Spleen (tissue), 7 donors: ENCODE measurements around the gene SLC25A48.

ENCODE experiments used
- POLR2A ChIP-seq, 3 donors: fragments of 450-650 bp; IDR thresholded peaks; one replicate each; pipeline ENCODE4 v1.5.1; 2017; ENCODE audit warnings: antibody characterized with exemption in 3 of 3, mild to moderate bottlenecking in 1 of 3
- TF ChIP-seq, protein P1 (sequence below), 11 experiments: fragments of 200-600 bp in 7 of 11; fragments of 450-650 bp in 4 of 11; sonication (generic) in 4 of 11; IDR thresholded peaks in 8 of 11; conservative IDR thresholded peaks in 3 of 11; 1 replicate in 7 of 11; 2 replicates in 4 of 11; pipeline versions ENCODE4 v1.4.0 to v1.8.0; 2016 to 2021; ENCODE audit warnings: antibody characterized with exemption in 11 of 11, inconsistent platforms in 4 of 11, mild to moderate bottlenecking in 1 of 11
- donor health status: DM: no; HTN: no; CAD: no; lungs with moderate emphysema.
- donor health status: DM: no; HTN: no; CAD: no.
- donor health status: DM: no; HTN: no; CAD: no.

DNA sequence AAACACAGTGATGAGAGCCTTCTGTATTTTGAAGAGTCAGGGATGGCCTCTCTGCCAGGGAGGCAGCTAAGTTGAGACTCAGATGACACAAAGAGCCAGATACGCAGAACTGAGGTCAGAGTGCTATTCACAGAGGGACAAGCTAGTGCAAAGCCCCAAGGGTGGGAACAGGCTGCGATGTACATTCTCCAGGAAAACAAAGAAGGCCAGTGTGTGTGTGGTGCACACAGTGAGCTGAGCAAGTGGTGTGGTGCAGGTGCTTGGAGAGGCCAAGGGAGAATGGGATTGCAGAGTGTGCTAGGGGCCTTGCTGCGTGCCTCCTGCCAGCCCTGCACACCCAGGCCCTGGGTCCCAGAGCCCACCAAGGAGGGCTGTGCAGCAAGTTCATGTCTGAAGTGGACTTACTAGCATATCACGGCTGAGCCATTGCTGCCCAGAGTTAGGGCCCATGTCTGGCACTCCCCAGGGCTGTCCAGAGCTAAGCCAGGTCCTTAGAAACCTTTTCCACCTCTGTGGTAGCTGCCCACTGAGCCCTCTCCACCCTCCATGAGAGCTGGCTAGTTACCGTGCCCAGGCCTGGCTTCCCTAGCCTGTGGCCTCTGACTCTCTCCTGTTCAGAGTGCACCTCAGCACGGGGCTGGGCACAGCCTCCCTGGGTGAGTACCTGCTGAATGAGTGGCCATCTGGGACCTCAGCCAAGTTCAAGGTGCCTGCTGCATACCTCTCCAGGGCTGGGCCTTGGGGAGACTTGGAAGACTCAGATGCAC lies 9.3 kb downstream of the SLC25A48 start:
- TF ChIP-seq, protein P1, sequence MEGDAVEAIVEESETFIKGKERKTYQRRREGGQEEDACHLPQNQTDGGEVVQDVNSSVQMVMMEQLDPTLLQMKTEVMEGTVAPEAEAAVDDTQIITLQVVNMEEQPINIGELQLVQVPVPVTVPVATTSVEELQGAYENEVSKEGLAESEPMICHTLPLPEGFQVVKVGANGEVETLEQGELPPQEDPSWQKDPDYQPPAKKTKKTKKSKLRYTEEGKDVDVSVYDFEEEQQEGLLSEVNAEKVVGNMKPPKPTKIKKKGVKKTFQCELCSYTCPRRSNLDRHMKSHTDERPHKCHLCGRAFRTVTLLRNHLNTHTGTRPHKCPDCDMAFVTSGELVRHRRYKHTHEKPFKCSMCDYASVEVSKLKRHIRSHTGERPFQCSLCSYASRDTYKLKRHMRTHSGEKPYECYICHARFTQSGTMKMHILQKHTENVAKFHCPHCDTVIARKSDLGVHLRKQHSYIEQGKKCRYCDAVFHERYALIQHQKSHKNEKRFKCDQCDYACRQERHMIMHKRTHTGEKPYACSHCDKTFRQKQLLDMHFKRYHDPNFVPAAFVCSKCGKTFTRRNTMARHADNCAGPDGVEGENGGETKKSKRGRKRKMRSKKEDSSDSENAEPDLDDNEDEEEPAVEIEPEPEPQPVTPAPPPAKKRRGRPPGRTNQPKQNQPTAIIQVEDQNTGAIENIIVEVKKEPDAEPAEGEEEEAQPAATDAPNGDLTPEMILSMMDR (IDR thresholded peaks at IDR 0.05 in 8 of 11, conservative IDR thresholded peaks at IDR 0.05 in 3 of 11), result no peak
- TF ChIP-seq POLR2A (IDR thresholded peaks at IDR 0.05), result no peak
